Ammon's horn (tissue), 1 donor: ENCODE results near the gene HECW1.

Experiments used
- DNase-seq: peaks from one replicate; pipeline ENCODE4 v3.0.0-alpha.2; 2016; ENCODE audit warnings: low spot score

Gene HECW1

DNA sequence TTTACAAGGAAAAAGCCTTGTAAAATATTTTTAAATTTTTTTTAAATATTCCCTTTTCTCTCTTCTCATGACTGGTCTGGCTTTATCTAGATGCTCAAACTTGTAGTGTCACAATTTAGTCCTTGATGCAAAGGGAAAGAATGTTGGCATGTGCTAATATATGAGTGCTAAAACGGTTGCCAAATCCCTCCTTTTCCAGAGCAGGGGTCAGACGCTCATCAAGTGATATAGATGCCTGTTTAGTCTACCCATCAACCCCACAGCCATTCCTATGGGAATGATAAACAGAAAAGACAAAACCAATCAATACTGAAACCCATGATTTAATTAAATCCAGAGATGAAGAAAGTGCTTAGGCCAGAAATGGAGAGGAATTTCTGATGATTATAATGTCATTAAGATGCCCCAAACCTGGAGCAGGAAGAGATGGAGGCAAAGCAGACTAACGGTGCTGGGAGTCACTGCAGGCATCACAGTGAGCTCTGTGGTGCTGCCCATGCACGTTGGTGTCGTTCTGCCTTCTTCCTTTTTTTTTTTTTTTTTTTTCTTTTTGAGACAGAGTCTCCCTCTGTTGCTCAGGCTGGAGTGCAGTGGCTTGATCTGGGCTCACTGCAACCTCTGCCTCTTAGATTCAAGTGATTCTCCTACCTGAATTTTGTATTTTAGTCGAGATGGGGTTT lies 260.4 kb downstream of the HECW1 start:
- DNase-seq = no peak

DNA sequence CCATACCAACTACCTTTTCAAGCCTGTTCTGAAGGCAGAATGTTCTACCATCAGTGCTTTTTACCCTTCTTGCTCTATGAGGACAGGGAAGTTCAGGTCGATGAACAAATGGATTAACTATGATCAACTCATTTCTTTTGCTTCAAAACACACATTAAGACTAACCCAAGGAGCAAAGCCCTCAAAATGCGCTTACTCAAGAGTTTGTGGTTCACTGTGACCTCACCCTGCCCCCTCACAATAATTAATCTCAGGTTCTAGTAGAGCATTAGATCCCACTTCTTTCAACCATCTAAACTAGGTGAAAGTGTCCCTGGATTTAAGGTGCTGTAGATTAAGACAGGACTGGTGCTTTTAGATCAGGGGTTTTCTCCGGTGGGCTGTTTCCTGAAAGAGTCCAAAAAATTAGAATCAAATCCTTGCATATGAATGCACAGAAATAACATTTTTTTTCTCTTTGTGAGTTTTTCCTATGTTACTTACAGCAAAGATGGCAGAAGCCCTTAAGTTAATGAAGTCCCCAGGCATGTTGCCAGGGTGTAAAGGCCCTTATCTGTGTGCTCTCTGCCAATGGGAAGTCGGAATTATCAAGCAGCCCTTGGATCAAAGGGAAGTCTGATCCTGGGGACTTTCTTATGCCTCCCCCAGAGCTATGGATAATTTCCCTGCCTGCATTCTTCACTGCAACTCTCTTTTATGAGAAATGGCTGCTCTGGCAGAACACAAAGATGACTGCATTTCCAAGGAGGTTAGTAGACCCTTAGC lies 264.9 kb downstream of the HECW1 start:
- DNase-seq = no peak

DNA sequence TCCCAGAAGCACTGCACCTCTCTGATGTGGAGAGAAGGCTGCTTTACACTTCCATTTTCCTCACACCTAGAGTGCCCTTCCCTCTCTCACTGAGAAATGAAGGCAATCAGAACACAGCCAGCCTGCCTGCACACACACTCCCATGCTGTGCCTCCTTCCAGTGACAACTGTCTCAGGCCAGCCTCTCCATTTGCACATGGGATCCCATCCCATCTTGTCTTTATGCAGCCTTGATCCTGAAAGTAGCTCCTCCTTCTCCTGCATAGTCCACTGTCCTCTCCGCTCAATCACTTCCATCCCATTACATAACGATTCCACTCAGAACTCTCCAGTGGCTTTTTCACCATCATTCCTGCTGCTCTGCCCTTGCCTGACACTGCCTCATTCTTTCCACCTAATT lies 266.8 kb downstream of the HECW1 start:
- no peak for DNase-seq

DNA sequence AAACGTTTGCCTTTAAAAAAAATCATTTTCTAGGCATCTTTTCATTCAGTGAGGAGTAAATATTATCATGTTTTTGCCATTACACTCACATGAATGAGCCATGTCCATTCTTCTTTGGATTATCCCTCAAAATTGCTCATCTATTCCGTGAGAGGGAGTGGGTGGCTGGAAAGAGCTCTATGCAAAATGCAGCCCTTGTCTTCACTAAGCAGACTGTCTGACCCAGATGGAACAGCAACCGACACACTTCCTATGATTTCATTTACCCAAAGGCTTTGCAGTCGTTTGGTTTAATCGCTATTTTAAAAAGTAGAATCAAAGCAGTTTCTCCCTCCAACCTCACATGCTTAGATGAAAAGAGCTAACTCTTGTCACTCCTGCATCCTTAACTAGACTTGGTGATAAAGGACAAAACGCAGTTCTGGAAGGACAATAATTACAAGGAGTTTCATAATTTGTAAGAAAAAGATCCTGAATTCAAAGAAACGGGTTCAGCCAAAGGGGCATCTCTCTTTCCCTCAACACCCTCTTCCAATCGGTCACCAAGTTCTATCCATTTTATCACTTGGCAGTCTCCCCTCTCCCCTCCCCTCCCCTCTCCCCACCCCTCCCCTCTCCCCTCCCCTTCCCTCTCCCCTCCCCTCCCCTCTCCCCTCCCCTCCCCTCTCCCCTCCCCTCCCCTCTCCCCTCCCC lies 272.3 kb downstream of the HECW1 start:
- peak; percentile 40 for DNase-seq

DNA sequence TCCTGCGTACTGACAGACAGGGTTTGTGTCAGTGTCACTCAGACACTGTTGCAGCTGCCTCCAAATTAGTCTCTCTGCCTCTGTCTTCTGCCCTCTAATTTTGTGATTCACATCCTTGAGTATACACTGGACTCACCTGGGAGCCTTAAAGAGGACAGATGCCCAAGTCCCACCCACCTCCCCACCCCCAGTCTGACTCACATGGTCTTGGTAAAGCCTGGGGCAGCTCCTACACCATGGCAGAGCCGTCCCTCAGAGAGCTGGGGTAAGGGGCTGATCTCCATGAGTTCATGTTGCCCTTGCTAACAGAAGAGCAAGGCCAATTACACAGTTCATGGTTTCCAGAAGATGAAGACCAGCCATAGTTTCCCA lies 272.8 kb downstream of the HECW1 start:
- DNase-seq = no peak

DNA sequence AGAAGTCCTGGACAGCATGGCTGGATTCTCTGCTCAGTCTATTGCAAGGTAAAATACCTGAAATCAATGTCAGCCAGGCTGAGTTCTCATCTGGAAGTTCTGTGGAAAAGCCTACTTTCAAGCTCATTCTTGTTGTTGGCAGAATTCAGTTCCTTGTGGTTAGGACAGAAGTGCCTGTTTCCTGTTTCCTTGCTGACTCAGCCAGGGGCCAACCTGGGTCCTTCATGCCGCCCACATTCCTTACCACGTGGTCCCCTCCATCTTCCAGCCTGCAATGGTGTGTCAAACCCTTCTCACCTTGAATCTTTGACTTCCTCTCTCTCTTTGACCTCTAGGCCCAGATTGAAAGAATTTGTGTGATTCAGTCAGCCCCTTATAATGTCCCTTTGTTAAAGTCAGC lies 273.4 kb downstream of the HECW1 start:
- DNase-seq = no peak

DNA sequence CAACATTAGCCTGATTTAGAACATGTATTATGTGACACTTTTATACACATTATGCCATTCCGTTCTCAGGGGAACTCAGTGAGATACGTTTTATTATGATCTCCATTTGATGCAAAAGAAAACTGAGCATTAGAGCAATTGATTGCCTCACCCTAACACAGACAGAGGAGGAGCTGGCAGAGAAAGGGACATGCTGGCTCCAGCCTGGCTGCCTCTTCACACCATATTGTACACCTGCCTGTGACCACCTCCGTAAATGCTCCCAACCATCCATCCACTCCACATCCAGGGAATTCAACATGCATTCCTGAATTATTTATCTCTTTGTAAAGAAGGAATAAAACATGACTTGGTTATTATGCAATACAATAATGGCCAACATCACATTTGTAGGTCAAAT lies 275.5 kb downstream of the HECW1 start:
- DNase-seq = no peak

DNA sequence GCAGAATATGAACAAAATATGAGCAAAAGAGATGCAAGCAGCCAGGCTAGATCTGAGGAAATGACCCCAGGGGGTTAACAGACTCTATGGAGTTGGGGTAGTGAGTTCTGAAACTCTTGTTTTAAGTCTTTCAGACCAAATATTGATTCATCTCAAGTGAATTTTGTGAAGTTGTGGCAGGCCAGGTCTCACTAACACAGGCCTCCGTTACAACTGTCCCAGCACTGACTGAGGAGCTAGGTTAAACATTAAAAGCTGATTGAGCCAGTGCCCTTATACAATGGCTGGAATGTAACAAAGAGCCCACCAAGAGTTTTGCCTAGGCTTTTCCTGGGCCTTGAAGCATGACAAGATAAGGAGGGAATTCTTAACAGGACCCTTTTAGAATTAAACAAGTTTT lies 278.1 kb downstream of the HECW1 start:
- no peak for DNase-seq

DNA sequence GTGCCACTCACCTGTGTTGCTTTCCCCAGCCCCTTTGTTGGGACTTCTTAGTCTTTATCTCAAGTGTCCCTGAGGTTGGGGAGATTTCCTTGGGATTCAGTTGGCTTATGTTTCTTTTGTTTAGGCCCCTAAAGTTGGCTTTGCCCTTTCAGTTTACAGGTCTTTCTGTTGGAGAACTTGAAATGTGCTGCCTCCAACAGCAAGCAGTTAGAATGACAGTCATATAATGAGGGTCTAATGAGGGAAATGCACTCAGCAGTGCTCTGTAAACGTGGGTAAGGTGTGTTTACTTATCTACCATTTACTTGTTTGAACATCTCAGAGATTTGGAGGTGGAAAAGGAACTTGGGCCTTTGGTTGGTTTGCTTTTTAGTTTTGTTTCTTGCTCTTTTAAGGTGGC lies 279.1 kb downstream of the HECW1 start:
- DNase-seq = no peak

DNA sequence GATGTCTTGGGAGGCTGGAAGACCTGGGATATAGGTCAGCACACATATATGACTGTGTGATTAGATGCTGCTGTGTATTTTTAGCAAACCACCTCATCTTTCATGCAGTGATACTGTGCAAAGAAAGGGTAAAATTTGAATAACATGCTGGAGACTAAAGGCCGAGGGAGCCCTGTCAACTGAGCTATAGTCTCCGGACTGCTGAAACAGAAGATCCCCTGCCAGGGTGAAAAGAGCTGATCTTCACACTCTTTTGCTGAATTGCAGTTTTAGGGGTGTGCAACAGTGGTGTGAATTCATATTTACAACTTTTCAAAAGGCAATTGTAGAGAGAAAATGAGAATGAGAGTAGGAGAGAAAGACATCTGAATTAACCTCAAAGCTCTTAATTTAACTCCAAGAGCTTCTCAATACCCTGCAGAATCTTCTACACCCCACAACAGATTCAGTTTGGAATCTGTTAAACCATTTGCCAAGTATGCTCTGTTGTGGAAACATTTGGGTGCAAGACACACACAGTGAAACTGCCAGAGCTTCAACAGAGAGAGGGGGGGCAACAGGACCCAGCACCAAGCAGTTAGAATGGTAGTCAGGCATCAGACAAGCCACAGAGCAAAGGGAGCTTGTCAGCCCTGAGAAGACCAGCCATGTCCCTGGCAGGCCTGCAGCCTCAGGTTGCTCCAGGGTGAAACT lies 280.3 kb downstream of the HECW1 start:
- peak; percentile 6 for DNase-seq

DNA sequence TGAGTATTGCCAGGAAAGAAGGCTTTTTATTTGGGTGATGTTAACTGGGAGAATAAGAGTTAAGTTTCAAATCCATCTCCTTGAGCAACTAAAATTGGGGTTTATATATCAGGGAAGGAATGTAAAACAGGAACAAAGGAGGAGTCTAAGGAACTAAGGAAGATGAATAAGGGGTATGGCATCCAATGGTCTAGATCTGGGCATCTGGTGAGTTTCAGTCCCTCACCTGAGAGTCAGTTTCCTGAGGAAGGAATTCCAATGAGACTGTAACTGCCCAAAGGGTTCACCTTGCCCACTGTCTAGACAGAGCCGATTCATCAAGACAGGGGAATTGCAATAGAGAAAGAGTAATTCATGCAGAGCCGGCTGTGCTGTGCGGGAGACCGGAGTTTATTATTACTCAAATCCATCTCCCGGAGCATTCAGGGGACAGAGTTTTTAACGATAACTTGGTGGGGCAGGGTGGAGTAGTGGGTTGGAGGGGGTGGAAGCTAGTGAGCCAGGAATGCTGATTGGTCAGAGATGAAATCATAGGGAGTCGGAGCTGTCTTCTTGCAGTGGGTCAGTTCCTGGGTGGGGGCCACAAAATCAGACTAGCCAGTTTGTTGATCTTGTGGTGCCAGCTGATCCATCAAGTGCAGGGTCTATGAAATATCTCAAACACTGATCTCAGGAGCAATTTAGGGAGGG lies 282.1 kb downstream of the HECW1 start:
- no peak for DNase-seq

DNA sequence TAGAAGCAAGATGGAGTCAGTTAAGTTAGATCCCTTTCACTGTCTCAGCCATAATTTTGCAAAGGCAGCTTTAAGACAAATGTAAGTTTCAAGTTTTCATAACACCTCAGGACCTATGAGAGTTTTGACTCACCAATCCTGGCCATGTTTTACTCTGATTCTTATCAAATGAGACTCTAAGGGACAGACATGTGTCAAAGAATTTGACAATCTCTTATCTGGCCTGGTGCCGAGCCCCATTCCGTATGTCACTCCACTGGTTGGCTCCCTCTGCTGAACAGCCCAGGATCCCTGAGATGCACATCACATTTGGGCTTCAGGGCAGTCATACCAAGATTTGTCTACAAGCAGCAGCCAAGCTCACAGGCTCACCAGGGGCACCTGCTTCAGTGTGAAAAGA lies 282.9 kb downstream of the HECW1 start:
- DNase-seq = no peak

DNA sequence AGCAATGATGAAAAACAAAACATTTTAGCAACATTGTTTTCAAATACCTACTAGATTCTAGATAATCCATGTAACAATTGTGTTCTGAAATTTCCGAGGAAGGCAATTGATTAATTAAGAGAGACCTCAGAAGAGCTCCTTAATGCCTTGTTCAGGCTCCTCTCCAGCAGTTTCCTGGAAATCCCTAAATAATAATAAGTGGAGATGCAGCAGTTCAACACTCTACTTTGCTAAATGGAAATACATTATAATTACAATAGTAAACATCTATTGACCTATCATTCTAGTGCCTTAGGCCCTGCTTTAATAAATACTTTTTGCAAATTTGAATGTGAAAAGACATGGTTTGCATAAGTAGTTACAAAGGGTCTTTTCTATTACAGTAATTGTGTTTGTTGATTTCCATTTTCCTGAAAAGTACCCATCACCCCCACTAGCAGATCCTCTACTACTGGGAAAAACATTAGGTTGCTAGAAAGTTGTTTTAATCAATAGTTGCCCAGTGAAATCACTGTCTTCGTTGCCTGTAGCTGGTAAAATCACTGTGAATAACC lies 283.8 kb downstream of the HECW1 start:
- DNase-seq = no peak

DNA sequence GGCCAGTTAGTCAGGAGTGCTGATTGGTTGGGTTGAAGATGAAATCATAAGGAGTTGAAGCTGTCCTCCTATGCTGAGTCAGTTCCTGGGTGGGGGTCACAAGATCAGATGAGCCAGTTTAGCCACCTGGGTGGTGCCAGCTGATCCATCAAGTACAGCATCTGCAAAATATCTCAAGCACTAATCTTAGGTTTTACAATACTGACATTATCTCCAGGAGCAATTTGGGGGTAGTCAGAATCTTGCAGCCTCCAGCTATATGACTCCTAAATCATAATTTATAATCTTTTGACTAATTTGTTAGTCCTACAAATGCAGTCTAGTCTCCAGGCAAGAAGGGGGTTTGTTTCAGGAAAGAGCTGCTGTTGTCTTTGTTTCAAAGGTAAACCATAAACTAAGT lies 286.4 kb downstream of the HECW1 start:
- DNase-seq = no peak

DNA sequence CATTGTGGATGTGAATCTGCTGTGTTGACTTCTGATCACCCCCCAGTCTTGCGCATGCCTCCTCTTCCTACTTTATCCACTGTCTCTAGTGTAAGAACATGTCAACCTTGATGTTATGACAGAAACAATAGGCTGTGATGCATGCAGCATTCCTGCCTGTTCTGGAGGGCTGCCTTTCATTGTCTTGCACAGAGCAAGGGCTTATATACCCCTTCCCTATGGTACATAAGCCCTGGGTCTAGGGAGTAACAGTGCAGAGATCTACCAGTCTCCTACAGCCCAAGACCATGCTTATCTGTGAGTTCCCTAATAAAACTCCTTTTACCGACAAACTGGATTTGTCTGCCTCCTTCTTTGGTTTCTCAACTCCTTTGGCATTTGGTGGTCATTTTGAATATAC lies 293.5 kb downstream of the HECW1 start:
- no peak for DNase-seq

DNA sequence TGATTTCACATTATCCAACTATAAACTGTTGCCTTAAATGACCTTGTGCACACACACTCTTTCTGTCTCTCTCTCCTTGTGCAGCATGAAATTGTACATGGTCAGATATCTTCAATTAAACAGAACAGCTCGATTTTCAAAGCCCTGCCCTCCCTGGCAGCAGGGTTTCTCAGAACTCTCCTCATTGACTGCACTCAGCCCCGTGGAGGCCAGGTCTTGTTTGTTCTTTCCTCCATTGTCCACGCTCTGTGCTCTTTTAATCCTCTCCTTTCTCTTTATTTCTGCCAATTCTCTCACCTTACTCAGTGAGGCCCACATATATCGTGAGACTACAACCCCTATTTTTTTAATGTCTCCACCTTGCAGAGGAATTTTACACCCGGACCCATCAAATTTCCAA lies 294.5 kb downstream of the HECW1 start:
- DNase-seq = no peak

DNA sequence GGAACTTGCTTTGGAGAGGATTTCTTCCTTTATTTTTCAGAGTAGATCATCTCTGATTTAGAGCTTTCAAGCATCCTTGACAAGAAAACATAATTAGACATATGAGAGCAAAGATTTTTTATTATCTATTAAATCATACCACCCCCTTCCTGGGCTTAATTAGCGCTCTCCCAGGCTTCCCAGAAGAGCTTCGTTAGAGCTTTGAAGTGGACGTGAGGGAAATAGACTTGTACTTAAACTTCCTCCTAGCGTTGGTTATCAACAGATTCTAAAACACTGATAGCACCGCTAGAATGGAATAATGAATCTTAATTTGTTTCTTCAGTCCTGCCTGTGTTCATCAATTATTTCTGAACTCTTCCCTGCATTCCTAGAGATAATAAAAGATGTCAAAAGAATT lies 296.5 kb downstream of the HECW1 start:
- DNase-seq = no peak

DNA sequence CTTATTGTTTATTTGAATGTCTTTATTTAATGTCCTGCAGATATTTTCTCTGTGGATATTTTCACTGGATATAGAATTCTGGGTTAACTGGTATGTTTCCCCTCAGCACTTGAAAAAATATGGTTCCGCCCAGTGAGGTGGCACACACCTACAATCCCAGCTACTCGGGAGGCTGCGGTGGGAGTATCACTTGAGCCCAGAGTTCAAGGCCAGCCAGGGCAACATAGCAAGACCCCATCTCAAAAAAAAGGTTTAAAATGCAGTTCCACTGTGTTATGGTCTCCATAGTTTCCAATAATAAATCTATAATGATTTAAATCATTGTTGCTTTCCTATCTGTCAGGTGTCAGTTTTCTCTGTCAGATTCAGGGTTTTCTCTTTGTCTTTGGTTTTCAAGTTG lies 305.0 kb downstream of the HECW1 start:
- DNase-seq = no peak

DNA sequence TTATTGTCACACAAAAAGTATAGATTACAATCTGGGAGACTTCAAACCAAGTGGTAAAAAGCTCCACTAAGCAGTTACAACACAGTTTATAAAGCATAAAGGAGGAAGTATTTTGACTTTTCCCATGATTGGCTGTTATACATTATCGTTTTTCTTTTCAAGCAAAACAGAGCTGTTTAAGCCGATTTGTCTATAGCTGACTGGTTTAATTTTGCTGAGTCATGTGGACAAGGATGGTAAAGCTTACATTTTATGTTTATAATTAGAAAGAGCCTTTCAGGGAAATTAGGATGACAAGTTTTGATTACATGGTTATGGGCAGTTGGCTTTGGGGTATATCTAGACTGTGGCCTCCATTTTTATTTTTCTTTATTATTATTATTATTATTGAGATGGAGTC lies 318.0 kb downstream of the HECW1 start:
- no peak for DNase-seq

DNA sequence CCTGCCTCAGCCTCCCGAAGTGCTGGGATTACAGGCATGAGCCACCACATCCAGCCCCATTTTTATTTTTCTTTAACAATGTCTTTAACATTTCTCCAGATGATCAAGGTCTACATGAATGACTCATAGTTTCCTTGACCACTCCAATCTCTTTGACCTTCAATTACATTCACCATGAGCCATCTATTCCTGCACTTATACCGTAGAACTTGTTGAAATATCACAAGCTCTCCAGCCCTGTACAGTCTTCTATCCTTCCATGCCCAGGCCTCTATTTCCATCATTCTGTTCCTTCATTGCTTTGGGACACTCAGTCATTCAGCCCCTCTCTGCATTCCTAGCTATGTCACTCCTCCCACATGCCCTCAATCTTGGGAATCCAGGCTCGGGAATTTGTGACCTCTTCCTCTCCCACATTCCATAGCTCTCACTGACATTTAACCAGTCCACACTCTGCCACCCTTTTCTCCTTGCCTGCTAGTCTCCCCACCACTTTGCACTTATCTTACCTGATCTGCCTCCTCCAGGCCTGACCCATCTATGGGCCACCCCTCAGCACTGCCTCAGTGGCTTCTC lies 318.7 kb downstream of the HECW1 start:
- DNase-seq = no peak

DNA sequence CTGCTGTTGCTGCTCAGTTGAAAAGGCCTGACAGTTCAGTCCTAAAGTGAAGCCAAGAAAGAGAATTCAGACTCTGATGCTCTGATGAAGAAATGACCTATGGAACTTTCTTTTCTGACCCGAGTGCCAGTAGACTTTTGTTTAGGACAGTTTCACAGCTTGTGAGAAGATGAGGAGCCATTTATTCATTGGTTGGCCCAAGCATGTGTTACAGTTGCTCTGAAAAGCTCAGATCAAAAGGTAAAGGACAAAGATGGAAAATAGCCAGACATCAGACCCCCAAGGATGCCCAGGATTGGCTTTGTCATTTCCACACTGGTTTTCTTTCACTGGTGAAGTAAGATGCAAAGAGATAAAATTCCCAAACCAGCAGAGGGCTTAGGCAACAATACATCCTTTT lies 321.2 kb downstream of the HECW1 start:
- DNase-seq = no peak

DNA sequence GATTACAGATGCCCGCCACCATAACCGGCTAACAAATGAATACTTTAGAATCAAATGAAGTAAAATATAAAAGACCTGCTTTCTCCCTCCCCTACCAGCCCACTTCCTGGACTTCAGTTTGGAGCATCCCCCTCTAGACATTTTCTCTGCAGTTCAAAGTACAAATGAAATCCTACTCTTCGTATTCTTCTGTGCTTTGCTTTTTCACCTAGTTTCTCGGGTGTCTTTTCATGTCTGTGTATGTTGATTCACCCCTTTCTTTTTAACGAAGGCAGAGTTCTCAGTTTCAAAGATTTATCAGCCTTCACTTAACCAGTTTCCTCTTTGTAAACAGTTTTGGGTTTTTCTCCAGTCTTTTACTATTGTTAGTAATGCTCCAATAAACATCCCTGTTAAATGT lies 324.6 kb downstream of the HECW1 start:
- DNase-seq = no peak
